GM10248 (cell line): Measurements from ENCODE around the gene CDV3.

Source experiments
- CTCF ChIA-PET: fragments of 300-600 bp; sonication (Branson Sonifier 250); formaldehyde crosslinking; extraction: SDS; loops from one replicate; lab custom pipeline; 2021; ENCODE audit warnings: antibody characterized with exemption; lab: Yijun Ruan, JAX
- POLR2A ChIA-PET: fragments of 350-650 bp; sonication (Branson Sonifier 250); formaldehyde crosslinking; extraction: SDS; loops from one replicate; lab custom pipeline; 2020; ENCODE audit warnings: antibody characterized with exemption; lab: Yijun Ruan, JAX
- DNase-seq: peaks from one replicate; pipeline ENCODE4 v3.0.0; 2012; ENCODE audit errors: extremely low spot score
- TF ChIP-seq, protein P1 (sequence below): IDR thresholded peaks from 2 replicates; pipeline ENCODE4 v1.5.1; 2012; ENCODE audit warnings: mild to moderate bottlenecking, low read depth; ENCODE audit errors: extremely low read depth, missing control alignments, control extremely low read depth

CDV3 gene

GRCh38 chr3:133568294-133569014 is 5.0 kb upstream of the CDV3 start:
- ChIA-PET POLR2A (interaction anchor here (0.5 kb wide), 1 partner anchor 68 kb away, joined by 4 read pairs; no protein-coding TSS in a partner anchor), CTCF (interaction anchor here (1.8 to 2.4 kb wide), 4 partner anchors 10 to 133 kb away, joined by 4 to 7 read pairs (median 5); no protein-coding TSS in a partner anchor)
- TF ChIP-seq, protein P1, sequence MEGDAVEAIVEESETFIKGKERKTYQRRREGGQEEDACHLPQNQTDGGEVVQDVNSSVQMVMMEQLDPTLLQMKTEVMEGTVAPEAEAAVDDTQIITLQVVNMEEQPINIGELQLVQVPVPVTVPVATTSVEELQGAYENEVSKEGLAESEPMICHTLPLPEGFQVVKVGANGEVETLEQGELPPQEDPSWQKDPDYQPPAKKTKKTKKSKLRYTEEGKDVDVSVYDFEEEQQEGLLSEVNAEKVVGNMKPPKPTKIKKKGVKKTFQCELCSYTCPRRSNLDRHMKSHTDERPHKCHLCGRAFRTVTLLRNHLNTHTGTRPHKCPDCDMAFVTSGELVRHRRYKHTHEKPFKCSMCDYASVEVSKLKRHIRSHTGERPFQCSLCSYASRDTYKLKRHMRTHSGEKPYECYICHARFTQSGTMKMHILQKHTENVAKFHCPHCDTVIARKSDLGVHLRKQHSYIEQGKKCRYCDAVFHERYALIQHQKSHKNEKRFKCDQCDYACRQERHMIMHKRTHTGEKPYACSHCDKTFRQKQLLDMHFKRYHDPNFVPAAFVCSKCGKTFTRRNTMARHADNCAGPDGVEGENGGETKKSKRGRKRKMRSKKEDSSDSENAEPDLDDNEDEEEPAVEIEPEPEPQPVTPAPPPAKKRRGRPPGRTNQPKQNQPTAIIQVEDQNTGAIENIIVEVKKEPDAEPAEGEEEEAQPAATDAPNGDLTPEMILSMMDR: no peak
- no peak for DNase-seq

DNA sequence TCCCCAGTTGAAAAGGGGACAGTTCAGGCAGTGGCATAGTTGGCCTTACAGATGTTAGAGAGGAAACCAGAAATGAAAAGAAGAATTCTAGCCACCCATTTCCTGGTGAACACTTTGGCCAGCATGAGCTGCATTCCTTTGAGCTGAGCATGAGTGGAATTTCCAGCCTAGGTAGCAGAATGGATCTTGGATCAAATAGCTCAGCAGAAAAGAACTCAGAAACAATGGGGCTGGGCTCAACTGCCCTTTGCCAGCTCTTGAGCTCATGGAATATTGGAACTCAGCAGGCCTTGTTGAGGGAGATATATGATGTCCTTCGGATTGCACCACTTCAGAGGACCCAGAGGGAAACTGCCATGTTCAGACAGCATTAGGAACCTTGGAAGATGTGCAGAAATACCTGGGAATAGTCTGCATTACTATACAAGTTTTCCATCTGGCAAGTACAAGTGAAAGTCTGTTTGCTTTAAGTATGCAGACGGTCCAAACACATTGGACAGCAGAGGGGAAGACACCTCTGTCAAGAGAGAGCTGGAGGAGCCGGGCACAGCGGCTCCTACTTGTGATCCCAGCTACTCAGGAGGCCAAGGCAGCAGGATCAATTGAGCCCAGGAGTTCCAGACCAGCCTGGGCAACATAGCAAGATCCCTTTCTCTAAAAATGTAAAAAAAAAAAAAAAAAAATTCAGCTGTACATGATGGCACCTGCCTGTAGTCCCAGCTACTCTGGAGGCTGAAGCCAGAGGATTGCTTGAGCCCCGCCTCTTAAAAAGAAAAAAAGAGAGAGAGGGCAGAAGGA is 3.1 kb upstream of the CDV3 start:
- no peak for DNase-seq
- ChIA-PET CTCF (interaction anchor here (0.7 to 2.1 kb wide), 5 partner anchors 8 to 107 kb away, joined by 3 to 8 read pairs (median 4); no protein-coding TSS in a partner anchor), POLR2A (interaction anchor here (0.5 kb wide), 1 partner anchor 41 kb away, joined by 3 read pairs; no protein-coding TSS in a partner anchor)
- TF ChIP-seq, protein P1: no peak

GRCh38 chr3:133570937-133571320 is 2.6 kb upstream of the CDV3 start:
- ChIA-PET POLR2A (interaction anchor here (0.8 kb wide), 1 partner anchor 105 kb away, joined by 8 read pairs; no protein-coding TSS in a partner anchor), CTCF (interaction anchor here (1.5 to 2.1 kb wide), 2 partner anchors 7 to 12 kb away, joined by 4 to 8 read pairs; no protein-coding TSS in a partner anchor)
- DNase-seq: no peak
- TF ChIP-seq, protein P1: no peak

DNA sequence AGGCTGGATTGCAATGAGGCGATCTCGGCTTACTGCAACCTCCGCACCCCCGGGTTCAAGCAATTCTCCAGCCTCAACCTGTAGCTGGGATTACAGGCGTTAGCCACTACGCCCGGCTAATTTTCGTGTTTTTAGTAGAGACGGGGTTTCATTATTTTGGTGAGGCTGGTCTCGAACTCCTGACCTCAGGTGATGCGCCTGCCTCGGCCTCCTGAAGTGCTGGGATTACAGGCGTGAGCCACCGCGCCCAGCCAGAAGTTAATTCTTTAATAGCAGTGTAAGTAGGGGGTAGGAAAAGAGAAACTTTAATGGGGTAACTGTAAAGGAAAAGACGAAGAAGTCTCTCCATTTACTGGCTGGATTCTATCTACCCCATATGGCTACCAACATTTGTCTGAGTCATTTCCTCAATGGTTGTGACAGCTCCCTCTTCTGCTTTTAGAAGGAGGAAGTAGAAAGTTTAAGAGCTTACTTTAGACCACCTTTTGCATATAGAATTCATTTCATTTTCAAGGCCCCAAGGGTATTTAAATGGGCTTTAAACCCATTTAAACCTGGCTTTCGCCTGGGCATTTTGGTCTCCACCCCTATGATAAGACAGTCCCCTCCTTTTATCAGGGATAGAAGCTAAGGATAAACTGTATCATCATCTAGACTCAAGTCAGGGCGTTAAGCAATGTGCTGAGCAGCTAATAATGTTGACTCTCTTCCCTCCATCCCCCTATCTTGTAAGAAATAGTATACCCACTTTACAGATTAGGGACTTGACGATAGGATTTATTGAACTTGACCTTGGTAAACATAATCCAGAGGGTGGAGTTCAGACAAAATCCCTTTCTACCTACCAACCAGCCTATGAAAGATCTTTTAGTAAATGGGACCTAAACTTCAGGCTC is 1.1 kb upstream of the CDV3 start:
- ChIA-PET CTCF (interaction anchor here (0.7 to 3.9 kb wide), 19 partner anchors 9 to 846 kb away, joined by 3 to 19 read pairs (median 4); no protein-coding TSS in a partner anchor), POLR2A (interaction anchor here (0.7 to 2.3 kb wide), 12 partner anchors 14 to 915 kb away, joined by 3 to 12 read pairs (median 4); no protein-coding TSS in a partner anchor)
- DNase-seq: peak; percentile 54
- TF ChIP-seq, protein P1: no peak

DNA sequence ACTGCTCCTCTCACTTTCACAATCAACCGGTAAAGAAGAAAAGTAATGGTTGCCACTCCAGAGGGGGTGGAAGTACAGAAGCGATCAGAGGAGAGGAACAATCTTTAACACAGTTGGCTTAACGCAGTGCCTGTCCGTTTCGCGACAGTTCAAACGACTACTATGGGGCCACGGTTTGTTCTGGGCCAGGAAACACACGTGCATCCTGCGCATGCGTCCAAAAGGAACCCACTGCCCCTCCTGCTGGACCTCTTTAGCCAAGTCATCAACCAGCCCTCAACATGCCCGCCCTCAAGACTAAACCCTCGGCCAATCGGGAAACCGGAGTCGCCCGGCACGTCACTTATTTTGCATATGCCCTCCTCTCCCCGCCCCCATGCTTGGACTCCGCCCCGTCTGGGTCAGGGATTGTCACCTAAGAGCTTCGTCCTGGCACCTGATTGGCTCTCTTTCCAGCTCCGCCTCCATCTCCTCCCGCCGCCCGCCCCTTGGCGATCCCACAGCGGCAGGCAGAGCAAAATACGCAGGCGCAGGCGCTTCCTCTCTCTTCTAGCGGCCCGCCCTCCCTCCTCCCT is 345 bp upstream of the CDV3 start:
- ChIA-PET CTCF (interaction anchor here (0.7 to 3.9 kb wide), 16 partner anchors 10 to 847 kb away, joined by 3 to 19 read pairs (median 4); no protein-coding TSS in a partner anchor), POLR2A (interaction anchor here (0.7 to 2.3 kb wide), 10 partner anchors 13 to 915 kb away, joined by 3 to 12 read pairs (median 4); no protein-coding TSS in a partner anchor)
- TF ChIP-seq, protein P1: peak; percentile 11
- peak; percentile 93 for DNase-seq
